Stimulated activated CD8-positive, alpha-beta memory T cell treated with anti-CD3 and anti-CD28 coated beads, Interleukin-7, amount 100 ng/mL, for 1 hour (primary cell): Measurements from ENCODE around the gene MDFI.

Experiments
- DNase-seq, 2 donors: peaks; one replicate each; pipeline ENCODE4 v3.0.0-alpha.2; 2020; ENCODE audit warnings: low read depth in 2 of 2

MDFI gene

GRCh38 chr6:41634657-41635056 lies 3.6 kb upstream of the MDFI start:
- DNase-seq = no peak

- no peak for DNase-seq
Observed at GRCh38 chr6:41635365-41635764, 2.9 kb upstream of the MDFI start.

- no peak for DNase-seq
Observed at GRCh38 chr6:41636833-41637193, 1.5 kb upstream of the MDFI start.

- DNase-seq = no peak
Observed at GRCh38 chr6:41637194-41638001, 870 bp upstream of the MDFI start.

GRCh38 chr6:41638935-41639808 lies 904 bp downstream of the MDFI start:
- DNase-seq = no peak

- no peak for DNase-seq
Observed at GRCh38 chr6:41639809-41640371, 1.6 kb downstream of the MDFI start.

GRCh38 chr6:41640426-41640825 lies 2.2 kb downstream of the MDFI start:
- DNase-seq = no peak

GRCh38 chr6:41641352-41641925 lies 3.2 kb downstream of the MDFI start:
- DNase-seq = no peak

GRCh38 chr6:41642090-41642959 lies 4.1 kb downstream of the MDFI start:
- no peak for DNase-seq

- DNase-seq = no peak
Observed at GRCh38 chr6:41642960-41643898, 5.0 kb downstream of the MDFI start.

- DNase-seq = no peak
Observed at GRCh38 chr6:41643899-41644269, 5.6 kb downstream of the MDFI start.

GRCh38 chr6:41644297-41644879 lies 6.1 kb downstream of the MDFI start:
- DNase-seq = no peak

GRCh38 chr6:41645007-41645618 lies 6.8 kb downstream of the MDFI start:
- DNase-seq = no peak

GRCh38 chr6:41646026-41646795 lies 7.9 kb downstream of the MDFI start:
- DNase-seq = no peak

GRCh38 chr6:41647061-41647511 lies 8.8 kb downstream of the MDFI start:
- no peak for DNase-seq

GRCh38 chr6:41648070-41648585 lies 9.9 kb downstream of the MDFI start:
- DNase-seq = no peak

GRCh38 chr6:41648921-41649320 lies 10.7 kb downstream of the MDFI start:
- no peak for DNase-seq

GRCh38 chr6:41649596-41649995 lies 11.3 kb downstream of the MDFI start:
- no peak for DNase-seq
